GM18951 (cell line): ENCODE results near the gene MAP3K14.
A peak's percentile ranks its signal among the peaks of the same experiment; 100 is the strongest.

Experiments
- POLR2A ChIP-seq: IDR thresholded peaks from 4 replicates; pipeline ENCODE4 v1.6.1; 2011; ENCODE audit warnings: mild to moderate bottlenecking; ENCODE audit not compliant: insufficient read length, insufficient read depth; ENCODE audit errors: extremely low read depth
- in situ Hi-C: fragments of 300-500 bp; cut with MboI; formaldehyde crosslinking; loops from one replicate; pipeline ENCODE4 v1.12.0; 2022; ENCODE audit warnings: low sequenced_read_pairs, mixed read lengths, inconsistent platforms; ENCODE audit not compliant: unreplicated experiment

The MAP3K14 gene

DNA sequence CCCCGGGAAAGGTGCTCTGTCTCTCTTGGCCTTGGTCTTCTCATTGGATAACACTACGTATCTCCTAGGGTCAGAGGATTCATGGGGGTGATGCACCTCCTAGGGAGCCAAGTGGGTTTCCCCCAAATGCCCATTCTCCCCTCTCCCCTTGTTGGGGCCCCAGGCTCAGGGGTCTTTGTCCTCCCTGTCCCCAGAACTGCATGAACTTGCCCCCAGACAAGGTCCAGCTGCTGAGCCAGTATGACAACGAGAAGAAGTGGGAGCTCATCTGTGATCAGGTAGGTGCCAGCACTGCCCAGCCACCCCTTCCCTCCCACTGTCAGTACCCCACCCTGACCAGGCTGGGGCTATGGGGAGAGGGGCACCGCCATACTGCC is 86.4 kb downstream of the MAP3K14 start:
- no peak for TF ChIP-seq POLR2A
- in situ Hi-C loops = no loop called here

- TF ChIP-seq POLR2A = no peak
- in situ Hi-C loops = no loop called here
Observed at GRCh38 chr17:45229681-45230409, 87.0 kb downstream of the MAP3K14 start.

- TF ChIP-seq POLR2A = no peak
- in situ Hi-C loops = no loop called here
Observed at GRCh38 chr17:45228763-45229539, 87.9 kb downstream of the MAP3K14 start.

DNA sequence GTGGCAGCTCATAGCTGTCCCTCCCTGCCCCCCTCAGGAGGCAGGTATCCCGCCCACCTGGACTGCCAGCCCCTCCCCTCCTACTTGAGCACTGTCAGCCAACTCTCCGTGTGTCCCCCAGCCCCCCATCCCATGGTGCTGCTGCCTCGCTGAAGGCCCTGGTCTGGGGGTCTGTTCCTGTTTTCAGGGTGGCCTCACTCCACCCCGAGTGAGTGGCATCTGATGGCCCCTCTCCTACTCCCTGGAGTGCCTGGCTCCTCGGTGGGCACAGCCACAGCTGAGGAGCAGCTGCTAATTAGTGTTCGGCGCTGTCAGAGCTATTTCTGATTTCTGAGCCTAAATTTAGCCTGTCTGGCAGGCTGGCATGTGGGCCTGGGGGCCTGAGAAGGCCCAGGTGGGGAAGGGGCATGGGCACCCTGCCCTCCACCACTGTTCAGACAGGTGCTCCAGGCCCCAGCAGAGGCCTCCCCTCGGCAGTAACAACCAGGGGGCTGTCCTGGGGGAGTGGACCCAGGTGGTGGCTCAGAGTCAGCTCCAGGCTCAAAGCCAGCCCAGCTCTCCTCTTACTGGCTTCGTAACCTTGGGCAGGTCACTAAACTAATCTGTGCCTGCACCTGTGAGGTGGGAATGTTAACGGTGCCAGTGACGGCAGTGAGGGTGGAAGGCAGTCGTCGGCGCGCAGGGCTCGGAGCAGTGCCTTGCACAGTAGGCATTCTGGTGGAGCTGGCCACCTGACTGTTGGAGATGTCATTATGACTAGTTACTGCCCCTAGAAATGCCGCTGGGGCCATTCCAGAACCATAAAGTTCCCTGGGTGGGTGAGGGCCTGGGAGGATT is 88.7 kb downstream of the MAP3K14 start:
- in situ Hi-C loops = no loop called here
- no peak for TF ChIP-seq POLR2A

DNA sequence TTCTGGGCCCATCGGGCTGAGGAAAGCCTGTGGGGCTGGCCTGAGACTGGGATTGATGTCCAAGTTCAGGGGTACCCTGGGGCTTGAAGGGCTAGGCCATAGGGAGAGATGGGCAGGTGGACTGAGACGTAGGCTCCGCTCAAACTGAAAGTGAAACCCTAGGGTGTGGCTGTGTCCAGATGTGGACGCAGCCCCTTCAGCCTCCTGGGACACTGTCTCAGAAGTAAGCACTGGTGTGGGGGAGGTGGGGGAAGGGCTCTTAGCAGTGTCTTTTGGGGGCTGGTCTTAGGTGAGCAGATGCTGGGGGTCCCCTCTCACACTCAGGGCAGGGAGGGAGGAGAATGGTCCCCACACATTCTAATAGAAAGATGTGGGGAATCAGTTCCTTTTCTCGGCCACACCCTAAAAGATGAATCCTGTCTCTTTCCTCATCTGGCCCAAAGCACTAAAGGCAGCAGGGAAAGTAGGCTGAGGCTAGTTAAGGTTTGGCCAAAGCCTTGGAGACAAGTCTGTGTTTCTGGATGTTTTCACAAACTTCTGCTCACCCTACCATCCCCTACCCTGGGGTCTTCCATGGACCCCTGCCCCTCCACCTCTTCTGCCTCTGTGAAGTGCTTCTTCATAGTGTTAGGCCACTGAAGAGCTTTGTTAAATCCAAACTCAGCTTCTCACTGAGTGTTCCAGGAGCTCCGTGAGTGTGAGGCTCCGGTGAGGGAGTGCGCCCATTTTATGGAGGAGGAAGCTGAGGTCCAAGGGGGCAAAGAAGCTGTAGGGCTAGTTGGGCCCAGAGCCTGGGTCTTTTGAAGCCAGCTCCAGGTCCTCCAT is 89.5 kb downstream of the MAP3K14 start:
- in situ Hi-C loops = no loop called here

GRCh38 chr17:45226576-45226975 is 90.2 kb downstream of the MAP3K14 start:
- in situ Hi-C loops = no loop called here
- TF ChIP-seq POLR2A = no peak

More for the DNA sequence above, 89.5 kb downstream of the MAP3K14 start:
- peak; percentile 32 for TF ChIP-seq POLR2A

DNA sequence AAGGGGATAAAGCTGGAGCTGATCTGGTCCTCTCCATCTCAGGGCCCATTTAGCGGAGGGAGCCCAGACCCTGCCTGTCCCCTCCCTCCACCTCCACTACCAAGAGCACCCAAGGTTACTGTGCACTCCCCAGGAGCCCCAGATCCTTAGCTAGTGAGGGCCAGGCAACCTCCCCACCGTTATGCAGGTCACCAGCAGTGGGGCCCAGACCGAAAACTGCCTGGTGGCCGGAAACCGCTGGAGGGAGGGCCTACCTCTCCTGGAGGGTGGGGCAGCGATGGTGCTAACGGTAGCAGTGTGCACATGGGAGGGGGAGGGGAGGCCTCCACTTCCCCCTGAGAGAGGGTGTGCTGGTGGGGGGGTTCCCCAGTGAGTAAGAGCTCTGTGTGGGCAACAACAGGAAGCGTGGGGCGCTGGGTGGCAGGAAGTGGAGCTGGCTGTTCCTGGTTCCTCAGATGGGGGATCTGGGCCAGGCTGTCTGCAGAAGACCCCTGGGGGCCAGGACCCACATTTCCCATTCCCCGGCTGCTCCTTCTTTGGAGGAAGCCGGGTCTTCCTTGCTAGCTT is 90.8 kb downstream of the MAP3K14 start:
- in situ Hi-C loops = no loop called here
- peak; percentile 91 for TF ChIP-seq POLR2A

DNA sequence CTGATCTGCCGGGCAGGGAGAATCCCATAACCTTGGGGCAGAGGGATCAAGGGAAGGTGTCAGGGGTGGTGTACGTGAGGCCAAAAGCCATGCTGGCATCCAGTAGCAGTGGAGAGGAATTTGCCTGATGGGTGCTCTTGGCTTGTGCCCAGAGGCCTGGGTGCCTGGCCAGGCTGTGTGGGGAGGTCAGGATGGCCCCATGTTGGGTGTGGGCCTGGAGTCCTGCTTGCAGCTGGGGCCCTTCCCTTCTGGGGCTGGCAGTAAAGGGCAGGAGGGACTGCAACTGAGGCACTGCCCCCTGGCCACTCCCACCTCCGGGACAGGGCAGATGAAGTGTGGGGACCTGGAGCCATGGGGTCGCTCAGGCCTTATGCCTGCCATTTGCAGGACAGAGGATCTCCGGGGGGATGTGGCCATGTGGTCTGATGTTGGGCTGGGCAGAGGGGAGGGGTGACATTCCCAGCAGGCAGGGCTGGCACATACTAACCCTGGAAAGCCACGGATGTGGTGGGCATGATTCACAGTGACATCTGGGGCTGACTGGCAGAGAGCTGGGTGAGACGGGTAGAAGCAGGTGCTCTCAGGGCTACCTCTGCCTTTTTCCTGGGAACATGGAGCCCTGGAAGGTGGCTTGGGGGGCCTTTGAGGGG is 91.6 kb downstream of the MAP3K14 start:
- in situ Hi-C loops = no loop called here
- TF ChIP-seq POLR2A = peak; percentile 27

- in situ Hi-C loops = no loop called here
- TF ChIP-seq POLR2A = no peak
Observed at GRCh38 chr17:45224671-45225050, 92.2 kb downstream of the MAP3K14 start.

DNA sequence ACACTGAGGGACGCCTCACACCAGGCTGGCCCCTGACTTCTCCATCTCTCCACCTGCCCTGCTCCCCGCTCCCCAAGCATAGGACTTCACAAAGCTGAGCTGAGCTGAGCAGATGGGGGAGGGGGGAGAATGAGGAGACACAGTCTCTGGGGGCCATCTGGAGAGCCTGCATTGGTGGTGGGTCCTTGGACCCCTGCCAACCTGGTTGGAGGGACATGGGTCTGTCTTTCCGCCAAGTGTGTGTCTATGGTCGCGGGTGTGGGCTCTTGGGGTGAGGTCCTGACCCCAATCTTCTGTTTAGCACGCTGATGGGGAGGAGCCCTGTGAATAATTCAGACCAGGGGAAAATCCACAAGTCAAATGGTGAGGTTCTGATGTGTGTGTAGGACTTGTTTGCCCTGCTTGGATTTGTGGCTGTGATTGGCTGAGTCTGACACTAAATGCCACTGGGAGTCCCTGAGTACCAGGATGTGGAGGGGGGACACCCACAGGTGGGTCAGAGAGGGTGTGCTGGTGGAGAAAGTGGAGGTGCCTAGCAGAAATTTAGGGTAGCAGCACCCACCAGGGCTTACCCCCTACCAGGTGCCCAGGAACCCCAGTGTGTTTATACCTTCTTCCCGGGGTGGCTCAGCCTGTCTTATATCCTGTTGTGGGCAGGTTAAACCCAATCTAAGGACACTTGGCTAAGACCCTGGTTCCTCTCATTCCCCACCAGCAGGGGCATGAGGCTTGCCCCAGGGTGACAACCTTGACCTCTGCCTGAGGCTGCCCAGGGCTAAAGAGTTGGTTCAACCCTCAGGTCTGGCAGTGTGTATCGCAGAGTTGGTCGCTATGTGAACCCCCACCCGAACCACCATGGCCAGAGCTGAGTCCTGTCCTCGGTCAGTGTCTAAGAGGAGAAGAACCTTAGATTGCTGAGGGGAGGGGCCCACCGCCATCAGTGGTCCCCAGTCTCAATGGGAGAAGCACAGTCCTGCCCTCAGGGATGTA is 93.0 kb downstream of the MAP3K14 start:
- in situ Hi-C loops = no loop called here
- no peak for TF ChIP-seq POLR2A
